ENCODE data around the gene FARSA. TPM values are rescaled to one million over a fixed set of nuclear protein-coding genes. Genes with fewer than 3 reads are reported as not detected.

The FARSA gene
- total and polyA plus RNA-seq, 2 of the 8 experiments (the other 6 are each of a cell fraction or from before 2014, with no cell fraction given) = 61.0 to 103 TPM

GRCh38 chr19:12959481-12959880, 26.0 kb upstream of the FARSA start:
- no peak overlapping the region for H2AFZ ChIP-seq (ENCODE audit: low read length)
- FAIRE-seq = no peak
- no peak overlapping the region for H3K27ac ChIP-seq (ENCODE audit: low read depth, low read length)
- no peak overlapping the region for H3K4ac ChIP-seq (replicated peaks; ENCODE audit: insufficient read length, low read depth, low read length)
- no peak overlapping the region for H2BK20ac ChIP-seq (ENCODE audit: low read length)
- 86% methylated on average over 6 of the region's 6 CpGs; no CpG with 5 or more reads in 1 of the 2 experiments for WGBS, 2 experiments (ENCODE audit: extremely low coverage in 1 of 2, insufficient coverage in 1 of 2, insufficient read length in 1 of 2, insufficient replicate concordance in 2 of 2, low coverage in 1 of 2, low lambda C conversion rate in 2 of 2, missing lambda C conversion rate in 1 of 2)
- no peak overlapping the region for H3K4me3 ChIP-seq (ENCODE audit: extremely low read depth in 1 of 4, insufficient read depth in 2 of 4, low read depth in 3 of 4, low read length in 4 of 4)
- no peak overlapping the region for H2AK5ac ChIP-seq (ENCODE audit: low read depth, low read length)
- H2BK5ac ChIP-seq (ENCODE audit: low read depth, low read length) = no peak overlapping the region
- peaks cover 6% of the 10 kb centered on the region for H3K23me2 ChIP-seq (ENCODE audit: low read depth, low read length)
- H3K4me1 ChIP-seq (replicated peaks in 1 of 4; ENCODE audit: control insufficient read depth in 3 of 4, insufficient read depth in 4 of 4, low read length in 3 of 4) = peaks cover 0 to 4% (median 2%) of the 10 kb centered on the region in 4 experiments; a peak in 3 of 7 replicates
- no peak overlapping the region for H4K91ac ChIP-seq (replicated peaks; ENCODE audit: insufficient read length, low read length)
- TF ChIP-seq MAFK (IDR thresholded peaks at IDR 0.05; ENCODE audit: low read depth, low read length) (no peak), SP2 (IDR thresholded peaks at IDR 0.05; ENCODE audit: low read length) (no peak), JUN (IDR thresholded peaks at IDR 0.05; ENCODE audit: low read depth, low read length) (no peak), CBX5 (IDR thresholded peaks at IDR 0.05; ENCODE audit: low read depth, low read length) (no peak), BCL11A (IDR thresholded peaks at IDR 0.05; ENCODE audit: low read depth in 2 of 2, low read length in 2 of 2) (no peak), SIX5 (IDR thresholded peaks at IDR 0.05; ENCODE audit: low read depth, low read length) (no peak)
- no peak overlapping the region for H3K18ac ChIP-seq (ENCODE audit: extremely low read depth, low read length)
- no peaks in the 10 kb centered on the region; a peak in 2 of 8 replicates for H3K36me3 ChIP-seq (ENCODE audit: control insufficient read depth in 2 of 4, insufficient read depth in 4 of 4, low read length in 3 of 4)
- no peak overlapping the region for H2BK12ac ChIP-seq (ENCODE audit: low read depth, low read length)
- peaks cover 4 to 24% of the 10 kb centered on the region in 2 experiments; a peak in 3 of 4 replicates for H3K79me2 ChIP-seq (ENCODE audit: control insufficient read depth in 1 of 2, insufficient read depth in 2 of 2, low read length in 2 of 2)
- H3K9ac ChIP-seq (replicated peaks in 1 of 4; ENCODE audit: extremely low read depth in 1 of 4, low read depth in 3 of 4, low read length in 3 of 4) = no peak overlapping the region
- H4K5ac ChIP-seq (ENCODE audit: insufficient read length, low read depth, low read length) = no peak overlapping the region
- peaks cover 0 to 5% of the 10 kb centered on the region in 2 experiments for H4K20me1 ChIP-seq (replicated peaks in 1 of 2; ENCODE audit: control insufficient read depth in 1 of 2, insufficient read depth in 2 of 2, low read length in 2 of 2)
- no peaks in the 10 kb centered on the region for H3K27me3 ChIP-seq (replicated peaks in 1 of 4; ENCODE audit: control insufficient read depth in 3 of 4, extremely low read depth in 1 of 4, insufficient read depth in 3 of 4, low read length in 3 of 4)
- no peak for DNase-seq (ENCODE audit: low read depth in 1 of 2, low spot score in 2 of 2)
- ChIA-PET POLR2A (ENCODE audit: partially characterized antibody) (interaction anchor here (1.7 to 7.1 kb wide), 3 partner anchors 6 to 26 kb away, joined by 6 to 67 read pairs (median 9); partner anchors contain the start of genes FARSA and GADD45GIP1), CTCF (ENCODE audit: partially characterized antibody) (interaction anchor here (3.4 kb wide), 1 partner anchor 17 kb away, joined by 13 read pairs; no protein-coding TSS in a partner anchor)
- no peak overlapping the region for H2BK120ac ChIP-seq (replicated peaks; ENCODE audit: low read depth, low read length)
- peaks cover 4% of the 10 kb centered on the region; the same call in 1 of the 2 replicates for H3K79me1 ChIP-seq (ENCODE audit: low read depth, low read length)
- H3K23ac ChIP-seq (ENCODE audit: insufficient read length) = no peak overlapping the region
- H3K9me3 ChIP-seq (ENCODE audit: insufficient read depth in 2 of 2, low read depth in 1 of 2, low read length in 1 of 2) = no peaks in the 10 kb centered on the region; a peak in 1 of 4 replicates
- no peak overlapping the region for H4K8ac ChIP-seq (ENCODE audit: extremely low read depth, insufficient read depth, low read length)
- H3K56ac ChIP-seq (replicated peaks; ENCODE audit: insufficient read length, low read depth, low read length) = no peak overlapping the region
- no peak overlapping the region for H3K14ac ChIP-seq (ENCODE audit: insufficient read length)
- no peak overlapping the region for H2BK15ac ChIP-seq (ENCODE audit: low read length)
- H3K4me2 ChIP-seq (ENCODE audit: insufficient read depth in 1 of 2, low read depth in 2 of 2, low read length in 2 of 2) = no peak overlapping the region
